H1 (cell line): ENCODE results near the gene FGF21. TPM values are rescaled to one million over a fixed set of nuclear protein-coding genes. Genes with fewer than 3 reads are reported as not detected.
A peak's percentile ranks its signal among the peaks of the same experiment; 100 is the strongest.

Source experiments
- BACH1 ChIP-seq: IDR thresholded peaks from 2 replicates; pipeline ENCODE4 v1.6.1; 2012; ENCODE audit warnings: low read length, improper control_type of control experiment
- CEBPB ChIP-seq: IDR thresholded peaks from 2 replicates; pipeline ENCODE4 v1.6.1; 2012; ENCODE audit warnings: low read depth, low read length
- CREB1 ChIP-seq: IDR thresholded peaks from 2 replicates; pipeline ENCODE4 v1.6.1; 2012; ENCODE audit warnings: inconsistent platforms
- EGR1 ChIP-seq: IDR thresholded peaks from 2 replicates; pipeline ENCODE4 v1.6.1; 2011; ENCODE audit warnings: low read depth, low read length, borderline replicate concordance
- JUN ChIP-seq: IDR thresholded peaks from 2 replicates; pipeline ENCODE4 v1.6.1; 2011; ENCODE audit warnings: low read depth, mild to moderate bottlenecking, improper control_type of control experiment, low read length
- KDM1A ChIP-seq: fragments of 200-600, 300-600 bp; sonication (generic); IDR thresholded peaks from 2 replicates; pipeline ENCODE4 v1.7.1; 2016; ENCODE audit warnings: mild to moderate bottlenecking, low read length, borderline replicate concordance
- SIX5 ChIP-seq: IDR thresholded peaks from 2 replicates; pipeline ENCODE4 v1.6.1; 2011; ENCODE audit warnings: mild to moderate bottlenecking, low read depth, low read length
- SP4 ChIP-seq: IDR thresholded peaks from 2 replicates; pipeline ENCODE4 v1.6.1; 2012; ENCODE audit warnings: low read length, inconsistent platforms
- SUZ12 ChIP-seq: fragments of 200-600 bp; sonication (generic); IDR thresholded peaks from 2 replicates; pipeline ENCODE4 v1.6.1; 2012; ENCODE audit warnings: mild to moderate bottlenecking, inconsistent platforms, low read length, moderate library complexity, mixed read lengths
- polyA plus RNA-seq, 7 experiments: library from polyadenylated mRNA; depleted of rRNA in 3 of 7; stranded (reverse) in 5 of 7; unstranded in 2 of 7; fragments of >200 nt in 5 of 7; fragments of 200-250 nt in 2 of 7; gene quantifications; 1 replicate in 5 of 7; 2 replicates in 1 of 7; 4 replicates in 1 of 7; pipeline versions ENCODE4 v1.2.1 to v1.2.3, GENCODE V29; 2011 to 2013; ENCODE audit warnings: missing spikeins in 2 of 7, mixed read lengths in 2 of 7
- total RNA-seq: library from RNA; stranded (reverse); fragmentation: NEBNext Ultra II Directional; extraction: Animal tissue kit (Norgen Biotek cat#: 25700); gene quantifications from 2 replicates; pipeline ENCODE4 v1.2.1, GENCODE V29; 2021
- TF ChIP-seq, protein P1 (sequence below), 3 experiments: IDR thresholded peaks; 1 replicate in 2 of 3; 2 replicates in 1 of 3; pipeline versions ENCODE4 v1.5.1 to v1.6.1; 2011; ENCODE audit warnings: low read length in 3 of 3, mild to moderate bottlenecking in 3 of 3, inconsistent platforms in 2 of 3, low read depth in 1 of 3, moderate library complexity in 1 of 3; ENCODE audit not compliant: insufficient read depth in 1 of 3; ENCODE audit errors: control extremely low read depth in 1 of 3

Gene FGF21
- total and polyA plus RNA-seq, 2 of the 8 experiments (the other 6 are each of a cell fraction or from before 2014, with no cell fraction given), result 0.48 to 0.80 TPM

DNA sequence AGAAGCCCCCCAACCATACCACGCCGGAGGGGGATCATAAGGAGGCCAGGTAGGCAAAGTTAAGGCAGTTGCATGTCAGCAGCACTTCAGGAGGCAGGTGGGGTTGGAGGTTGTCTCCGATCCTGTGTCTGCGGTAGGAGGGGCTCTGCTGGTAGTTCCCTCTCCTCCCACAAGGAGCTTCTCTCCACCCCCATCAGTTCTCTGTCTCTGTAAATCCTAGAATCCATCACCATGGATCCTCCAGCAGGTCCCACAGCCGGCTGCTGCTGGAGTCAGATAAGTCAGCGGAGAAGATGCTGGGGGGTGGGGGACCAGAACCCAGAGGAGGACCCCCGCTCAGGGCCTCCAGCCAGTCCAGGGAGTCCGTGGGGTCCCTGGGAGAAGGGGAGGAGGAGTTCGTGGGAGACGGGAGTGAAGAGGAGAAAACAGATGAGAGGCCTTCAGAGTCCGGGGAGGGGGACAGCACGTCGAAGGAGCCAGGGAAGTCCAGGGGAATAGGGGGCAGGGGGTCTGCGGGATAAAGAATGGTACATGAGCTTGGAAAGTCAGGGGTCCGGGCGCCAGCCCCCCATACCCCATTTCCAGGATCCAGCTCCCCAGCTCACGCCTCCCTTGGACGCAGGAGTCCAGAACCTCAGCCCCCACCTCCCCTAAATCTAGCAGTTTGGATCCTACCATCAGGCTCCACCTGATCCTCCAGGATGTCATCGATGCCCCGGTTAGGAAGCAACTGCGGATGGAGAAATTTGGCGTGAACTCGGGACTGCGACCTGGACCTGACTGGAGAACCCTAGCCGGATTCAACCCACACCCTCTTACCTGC is 42.1 kb upstream of the FGF21 start (continued):
- TF ChIP-seq KDM1A (peak; percentile 9; the same call in 1 of the 2 replicates), SUZ12 (no peak), SP4 (no peak), CREB1 (no peak), SIX5 (no peak), EGR1 (no peak), JUN (no peak), BACH1 (no peak), CEBPB (no peak)
- TF ChIP-seq, protein P1, sequence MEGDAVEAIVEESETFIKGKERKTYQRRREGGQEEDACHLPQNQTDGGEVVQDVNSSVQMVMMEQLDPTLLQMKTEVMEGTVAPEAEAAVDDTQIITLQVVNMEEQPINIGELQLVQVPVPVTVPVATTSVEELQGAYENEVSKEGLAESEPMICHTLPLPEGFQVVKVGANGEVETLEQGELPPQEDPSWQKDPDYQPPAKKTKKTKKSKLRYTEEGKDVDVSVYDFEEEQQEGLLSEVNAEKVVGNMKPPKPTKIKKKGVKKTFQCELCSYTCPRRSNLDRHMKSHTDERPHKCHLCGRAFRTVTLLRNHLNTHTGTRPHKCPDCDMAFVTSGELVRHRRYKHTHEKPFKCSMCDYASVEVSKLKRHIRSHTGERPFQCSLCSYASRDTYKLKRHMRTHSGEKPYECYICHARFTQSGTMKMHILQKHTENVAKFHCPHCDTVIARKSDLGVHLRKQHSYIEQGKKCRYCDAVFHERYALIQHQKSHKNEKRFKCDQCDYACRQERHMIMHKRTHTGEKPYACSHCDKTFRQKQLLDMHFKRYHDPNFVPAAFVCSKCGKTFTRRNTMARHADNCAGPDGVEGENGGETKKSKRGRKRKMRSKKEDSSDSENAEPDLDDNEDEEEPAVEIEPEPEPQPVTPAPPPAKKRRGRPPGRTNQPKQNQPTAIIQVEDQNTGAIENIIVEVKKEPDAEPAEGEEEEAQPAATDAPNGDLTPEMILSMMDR (IDR thresholded peaks at IDR 0.05; ENCODE audit: control extremely low read depth in 1 of 3, insufficient read depth in 1 of 3, low read depth in 1 of 3, low read length in 3 of 3), result peak; percentile 37 to 48 (median 47); a peak in 3 of 4 replicates
